Sigmoid colon (tissue), 4 donors: ENCODE measurements around the gene ATP10A.

Source experiments
- EP300 ChIP-seq, 4 donors: sonication (generic); formaldehyde crosslinking; IDR thresholded peaks; one replicate each; pipeline ENCODE4 v1.6.1; 2017; ENCODE audit warnings: antibody characterized with exemption in 4 of 4
- TF ChIP-seq, protein P1 (sequence below), 4 experiments: fragments of 450-650 bp in 3 of 4; fragments of 200-600 bp in 1 of 4; IDR thresholded peaks; one replicate each; pipeline ENCODE4 v1.5.1; 2016 to 2019; ENCODE audit warnings: antibody characterized with exemption in 4 of 4, mild to moderate bottlenecking in 3 of 4, moderate library complexity in 2 of 4

DNA sequence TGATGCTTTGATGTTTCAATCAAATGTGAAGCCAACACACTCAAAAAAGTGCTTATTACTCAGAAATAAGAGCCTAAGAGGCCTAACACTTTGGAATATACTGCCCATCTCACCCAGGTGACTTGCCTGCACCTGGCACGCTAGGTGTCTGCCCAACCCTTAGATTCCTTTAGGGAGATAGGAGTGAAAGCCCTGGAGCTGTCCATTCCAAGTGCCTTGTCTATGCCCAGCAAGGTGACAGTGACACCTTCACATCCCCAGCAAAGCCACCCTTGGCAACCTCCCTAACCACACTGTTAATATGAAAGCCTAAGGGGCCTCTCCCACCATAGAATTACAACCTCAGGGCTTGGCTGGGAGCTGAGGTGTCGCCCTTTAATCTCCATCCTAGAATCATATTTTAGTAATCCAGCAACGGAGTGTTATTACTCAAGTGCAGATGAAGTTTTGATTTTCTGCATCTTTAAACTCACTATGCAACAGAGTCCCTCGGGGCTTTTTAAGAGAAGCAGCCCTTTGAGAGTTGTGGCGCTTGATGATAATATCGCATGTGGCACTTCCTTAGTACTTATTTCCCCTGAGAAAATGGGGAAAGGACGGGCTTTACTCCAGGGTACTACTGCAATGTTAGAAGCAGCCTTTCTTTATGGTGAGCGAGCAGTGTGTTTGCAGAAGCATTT is 24.8 kb downstream of the ATP10A start:
- TF ChIP-seq, protein P1, sequence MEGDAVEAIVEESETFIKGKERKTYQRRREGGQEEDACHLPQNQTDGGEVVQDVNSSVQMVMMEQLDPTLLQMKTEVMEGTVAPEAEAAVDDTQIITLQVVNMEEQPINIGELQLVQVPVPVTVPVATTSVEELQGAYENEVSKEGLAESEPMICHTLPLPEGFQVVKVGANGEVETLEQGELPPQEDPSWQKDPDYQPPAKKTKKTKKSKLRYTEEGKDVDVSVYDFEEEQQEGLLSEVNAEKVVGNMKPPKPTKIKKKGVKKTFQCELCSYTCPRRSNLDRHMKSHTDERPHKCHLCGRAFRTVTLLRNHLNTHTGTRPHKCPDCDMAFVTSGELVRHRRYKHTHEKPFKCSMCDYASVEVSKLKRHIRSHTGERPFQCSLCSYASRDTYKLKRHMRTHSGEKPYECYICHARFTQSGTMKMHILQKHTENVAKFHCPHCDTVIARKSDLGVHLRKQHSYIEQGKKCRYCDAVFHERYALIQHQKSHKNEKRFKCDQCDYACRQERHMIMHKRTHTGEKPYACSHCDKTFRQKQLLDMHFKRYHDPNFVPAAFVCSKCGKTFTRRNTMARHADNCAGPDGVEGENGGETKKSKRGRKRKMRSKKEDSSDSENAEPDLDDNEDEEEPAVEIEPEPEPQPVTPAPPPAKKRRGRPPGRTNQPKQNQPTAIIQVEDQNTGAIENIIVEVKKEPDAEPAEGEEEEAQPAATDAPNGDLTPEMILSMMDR (IDR thresholded peaks at IDR 0.05): no peak
- TF ChIP-seq EP300 (IDR thresholded peaks at IDR 0.05): no peak
